ENCODE measurements around the gene MIF4GD. TPM values are rescaled to one million over a fixed set of nuclear protein-coding genes. Genes with fewer than 3 reads are reported as not detected.

The MIF4GD gene
- 19.2 and 27.3 TPM in 2 replicates for total RNA-seq

GRCh38 chr17:75270966-75271232 is at the start of gene MIF4GD:
Gene MIF4GD (minus strand): TSS chr17:75271231. CDS start chr17:75270195, 1,036 bp downstream.

GRCh38 chr17:75289115-75289831 is 18.2 kb upstream of the MIF4GD start, which contains the start of gene SLC25A19:
Gene SLC25A19 (minus strand): TSS chr17:75289433. CDS start chr17:75286764, 2,669 bp downstream.

GRCh38 chr17:75261336-75262111 is 9.5 kb downstream of the MIF4GD start, which contains the start of the genes GGA3 and MRPS7:
Gene GGA3 (minus strand): TSS chr17:75261606. CDS start chr17:75261587, 19 bp downstream.
Gene MRPS7 (plus strand): TSS chr17:75261879. CDS start chr17:75261901, 22 bp downstream.

Other genes starting within 250 kb of the MIF4GD start
- gene ATP5PD, start 224.3 kb downstream of the MIF4GD start, total RNA-seq: 152 and 176 TPM in 2 replicates
- gene KCTD2, start 224.0 kb downstream of the MIF4GD start, total RNA-seq: 14.3 and 24.0 TPM in 2 replicates
- gene SLC16A5, start 183.3 kb downstream of the MIF4GD start, total RNA-seq: 11.6 and 55.9 TPM in 2 replicates
- gene ARMC7, start 161.3 kb downstream of the MIF4GD start, total RNA-seq: 7.2 and 12.4 TPM in 2 replicates
- gene NT5C, start 139.5 kb downstream of the MIF4GD start, total RNA-seq: 177 and 214 TPM in 2 replicates
- gene JPT1, start 116.7 kb downstream of the MIF4GD start, total RNA-seq: 257 and 620 TPM in 2 replicates
- 91.0 and 101 TPM in 2 replicates for gene SUMO2, start 88.3 kb downstream of the MIF4GD start, total RNA-seq
- gene NUP85, start 65.6 kb downstream of the MIF4GD start, total RNA-seq: 26.6 and 57.5 TPM in 2 replicates
- 16.9 and 17.9 TPM in 2 replicates for gene GGA3, start 9.6 kb downstream of the MIF4GD start, total RNA-seq
- 40.4 and 69.1 TPM in 2 replicates for gene MRPS7, start 9.4 kb downstream of the MIF4GD start, total RNA-seq
- gene SLC25A19, start 18.2 kb upstream of the MIF4GD start, total RNA-seq: 4.3 and 17.3 TPM in 2 replicates
- gene GRB2, start 134.4 kb upstream of the MIF4GD start, total RNA-seq: 60.8 and 64.8 TPM in 2 replicates
- 67.1 and 74.8 TPM in 2 replicates for gene TMEM94, start 185.4 kb upstream of the MIF4GD start, total RNA-seq
- gene CASKIN2, start 244.3 kb upstream of the MIF4GD start, total RNA-seq: 12.5 and 26.1 TPM in 2 replicates
- gene TSEN54, start 245.3 kb upstream of the MIF4GD start, total RNA-seq: 18.1 and 24.4 TPM in 2 replicates